Bronchial epithelial cell (primary cell): ENCODE results near the gene IQCM. TPM values are rescaled to one million over a fixed set of nuclear protein-coding genes. Genes with fewer than 3 reads are reported as not detected.
A peak's percentile ranks its signal among the peaks of the same experiment; 100 is the strongest.
"Not testable (repeated sequence)": the region's sequence is repeated elsewhere in the genome, so short reads cannot be mapped to it uniquely, and the experiment has no call there.

Source experiments
- DNase-seq: peaks from one replicate; pipeline ENCODE4 v3.0.0-alpha.2; 2010; ENCODE audit warnings: low read depth
- FAIRE-seq: peaks from 2 replicates; lab custom pipeline; 2011; peaks lifted over from hg19 to GRCh38; lab: Jason Lieb, UNC
- H3K27me3 ChIP-seq: 2 replicates; pipeline ENCODE4 v1.5.1; 2011; ENCODE audit warnings: low read length; ENCODE audit not compliant: control insufficient read depth, insufficient read depth
- H3K36me3 ChIP-seq: 2 replicates; pipeline ENCODE4 v1.5.1; 2011; ENCODE audit warnings: low read length; ENCODE audit not compliant: control insufficient read depth, insufficient read depth
- H3K4me3 ChIP-seq: 2 replicates; pipeline ENCODE4 v1.5.1; 2011; ENCODE audit warnings: mild to moderate bottlenecking, low read depth, low read length, control low read depth
- CTCF ChIP-seq: IDR thresholded peaks from 2 replicates; pipeline ENCODE4 v1.5.1; 2011; ENCODE audit warnings: mild to moderate bottlenecking, moderate library complexity, low read length, control low read depth, inconsistent platforms; ENCODE audit not compliant: insufficient read depth, severe bottlenecking
- total RNA-seq: library from RNA; depleted of rRNA; stranded (reverse); fragments of >200 nt; gene quantifications from 2 replicates; pipeline ENCODE4 v1.2.1, GENCODE V29; 2014

IQCM gene
- total RNA-seq, 1 donor from 2014 or later = not detected

DNA sequence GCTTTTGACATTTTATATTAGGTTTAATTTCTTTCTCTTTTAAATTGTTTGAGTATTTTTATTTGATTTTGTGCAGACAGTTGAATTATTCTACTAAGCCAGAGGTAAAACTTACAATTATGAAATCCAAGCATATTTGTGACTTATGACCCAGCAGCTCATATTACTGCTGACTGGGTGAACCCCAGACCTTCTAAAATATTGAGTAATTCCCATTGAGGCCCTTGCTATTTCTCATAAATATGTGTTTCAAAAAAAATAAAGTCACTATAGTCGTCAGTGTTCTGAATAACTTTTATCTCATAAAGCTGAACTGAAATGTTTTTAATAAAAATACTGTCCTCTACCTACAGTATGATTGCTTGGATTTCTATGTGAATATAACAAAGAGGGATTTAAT is 303.1 kb downstream of the IQCM start:
- Histone ChIP-seq H3K27me3 (no peaks in the 10 kb centered on the region), H3K4me3 (no peak overlapping the region), H3K36me3 (no peaks in the 10 kb centered on the region)
- DNase-seq (no peak), FAIRE-seq (no peak)
- no peak for TF ChIP-seq CTCF

- Histone ChIP-seq H3K27me3 (no peaks in the 10 kb centered on the region), H3K4me3 (no peak overlapping the region), H3K36me3 (no peaks in the 10 kb centered on the region)
- DNase-seq (no peak), FAIRE-seq (no peak)
- no peak for TF ChIP-seq CTCF
Measured at GRCh38 chr4:149511558-149512298, 303.9 kb downstream of the IQCM start.

DNA sequence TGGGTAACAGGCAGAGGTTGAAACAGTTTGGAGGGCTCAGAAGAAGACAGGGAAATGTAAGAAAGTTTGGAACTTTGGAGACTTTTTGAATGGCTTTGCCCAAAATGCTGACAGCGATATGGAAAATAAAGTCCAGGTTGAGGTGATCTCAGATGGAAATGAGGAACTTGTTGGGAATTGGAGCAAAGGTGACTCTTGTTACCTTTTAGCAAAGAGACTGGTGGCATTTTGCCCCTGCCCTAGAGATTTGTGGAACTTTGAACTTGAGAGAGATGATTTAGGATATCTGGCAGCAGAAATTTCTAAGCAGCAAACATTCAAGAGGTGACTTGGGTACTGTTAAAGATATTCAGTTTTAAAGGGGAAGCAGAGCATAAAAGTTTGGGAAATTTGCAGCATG is 308.3 kb downstream of the IQCM start:
- DNase-seq, H3K4me3 ChIP-seq, H3K36me3 ChIP-seq, FAIRE-seq, H3K27me3 ChIP-seq: not testable (repeated sequence)

DNA sequence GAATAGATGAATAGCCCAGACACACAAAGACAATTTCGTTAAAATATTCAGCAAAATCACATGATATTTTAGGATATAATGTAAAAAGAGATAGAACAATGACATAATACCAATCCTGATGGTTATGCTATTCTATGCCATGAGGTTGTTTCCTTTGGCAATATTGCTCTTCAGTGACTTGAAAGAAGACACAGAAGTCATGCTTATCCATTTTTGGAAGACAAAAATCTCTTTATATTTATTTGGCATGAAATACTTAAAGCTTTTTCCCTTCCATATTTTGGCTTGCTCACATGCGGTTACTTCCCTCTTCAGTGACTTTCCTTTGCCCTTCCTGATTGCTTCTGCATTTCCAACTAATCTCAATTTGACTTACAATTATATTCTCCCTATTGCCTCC is 314.8 kb downstream of the IQCM start:
- no peak for DNase-seq
- Histone ChIP-seq H3K4me3 (no peak overlapping the region), H3K27me3 (no peaks in the 10 kb centered on the region), H3K36me3 (no peaks in the 10 kb centered on the region)
- FAIRE-seq = no peak
- no peak for TF ChIP-seq CTCF

DNA sequence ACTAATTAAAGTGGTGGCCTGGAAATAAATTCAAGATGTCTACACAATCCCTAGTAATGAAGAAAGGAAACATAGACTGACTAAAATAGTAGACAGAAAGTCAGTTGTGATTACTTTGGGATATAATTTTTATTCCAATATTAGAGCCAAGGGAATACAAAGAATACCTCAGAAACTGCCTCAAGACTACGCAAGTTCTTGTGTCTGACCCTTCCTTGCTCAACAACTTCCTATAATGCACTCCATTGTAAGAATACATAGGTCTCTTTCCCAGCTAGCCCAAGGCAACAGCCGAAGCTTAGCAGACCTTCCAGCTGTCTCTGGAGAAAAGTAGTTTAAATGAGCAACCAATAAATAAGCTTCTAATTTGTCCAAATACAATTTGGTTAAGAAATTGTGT is 315.9 kb downstream of the IQCM start:
- no peaks in the 10 kb centered on the region for H3K27me3 ChIP-seq
- FAIRE-seq (no peak), DNase-seq (no peak)
- no peak for TF ChIP-seq CTCF
- no peak overlapping the region for H3K4me3 ChIP-seq
- no peaks in the 10 kb centered on the region for H3K36me3 ChIP-seq

DNA sequence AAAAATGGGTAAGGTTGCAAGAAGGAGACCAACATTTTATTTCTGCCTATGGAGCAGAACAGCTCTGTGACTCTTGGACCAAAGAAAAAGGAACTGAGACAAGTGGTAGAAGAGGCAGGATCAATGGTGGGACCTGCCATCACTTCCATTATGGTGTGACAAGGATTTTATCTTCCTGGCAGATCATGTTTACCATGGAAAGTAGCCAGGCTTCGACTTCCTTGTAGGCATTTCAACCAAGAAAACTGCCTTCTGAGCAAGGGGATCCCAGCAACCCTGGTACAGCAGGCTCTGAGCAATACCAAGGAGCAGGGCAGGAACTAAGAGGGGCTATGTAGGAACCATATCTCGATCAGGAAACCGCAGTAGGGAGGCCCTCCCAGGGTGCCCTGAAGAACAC is 317.4 kb downstream of the IQCM start:
- H3K36me3 ChIP-seq = no peaks in the 10 kb centered on the region
- H3K4me3 ChIP-seq = no peak overlapping the region
- peak; percentile 52 for FAIRE-seq
- DNase-seq = no peak
- no peak for TF ChIP-seq CTCF
- H3K27me3 ChIP-seq = no peaks in the 10 kb centered on the region
